Skin epidermis (tissue), 12 donors: ENCODE data around the gene AWAT2.
"Not testable (repeated sequence)": the region's sequence is repeated elsewhere in the genome, so short reads cannot be mapped to it uniquely, and the experiment has no call there.

Experiments used
- H3K27ac ChIP-seq, 21 experiments: fragments of 200-600 bp; sonication (generic) in 11 of 21; one replicate each; pipeline ENCODE4 v1.5.0; 2020; ENCODE audit warnings: mild to moderate bottlenecking in 3 of 21, inconsistent platforms in 2 of 21, moderate library complexity in 2 of 21
- H3K4me3 ChIP-seq, 7 experiments: fragments of 200-600 bp; sonication (generic) in 2 of 7; one replicate each; pipeline ENCODE4 v1.5.0; 2020; ENCODE audit warnings: inconsistent platforms in 2 of 7, mild to moderate bottlenecking in 2 of 7, moderate library complexity in 1 of 7

The AWAT2 gene

DNA sequence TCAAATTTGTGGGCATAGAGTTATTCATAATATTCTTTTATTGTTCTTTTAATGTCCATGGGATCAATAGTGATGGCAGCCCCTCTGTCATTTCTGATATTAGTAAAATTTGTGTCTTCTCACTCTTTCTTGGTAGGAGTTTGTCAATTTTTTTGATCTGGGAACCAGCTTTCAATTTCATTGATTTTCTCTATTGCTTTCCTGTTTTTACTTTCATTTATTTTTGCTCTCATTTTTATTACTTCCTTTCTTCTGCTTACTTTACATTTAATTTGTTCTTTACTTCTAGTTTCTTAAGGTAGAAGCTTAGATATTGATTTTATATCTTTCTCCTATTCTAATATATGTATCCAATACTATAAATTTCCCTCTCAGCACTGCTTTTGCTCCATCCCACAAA lies 40.7 kb downstream of the AWAT2 start:
- no peak overlapping the region for H3K27ac ChIP-seq
- H3K4me3 ChIP-seq, result no peak overlapping the region

DNA sequence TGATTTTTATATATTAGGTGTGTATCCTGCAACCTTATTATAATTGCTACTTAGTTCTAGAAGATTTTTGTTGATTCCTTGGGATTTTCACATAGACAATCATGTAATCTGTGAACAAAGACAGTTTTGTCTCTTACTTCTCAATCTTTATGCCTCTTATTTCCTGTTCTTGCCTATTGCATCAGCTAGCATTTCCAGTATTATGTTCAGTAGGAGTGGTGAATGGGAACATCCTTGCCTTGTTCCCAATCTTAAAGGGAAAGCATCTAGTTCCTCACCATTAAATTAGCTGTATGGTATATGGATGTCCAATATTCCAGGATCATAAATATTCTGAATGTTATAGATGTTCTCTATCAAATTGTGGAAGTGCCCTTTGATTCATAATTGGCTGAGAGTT lies 41.8 kb downstream of the AWAT2 start:
- Histone ChIP-seq H3K27ac (no peak overlapping the region), H3K4me3 (no peak overlapping the region)

- no peak overlapping the region for H3K4me3 ChIP-seq
- H3K27ac ChIP-seq, result no peak overlapping the region
Measured at GRCh38 chrX:70001708-70002341, 47.9 kb downstream of the AWAT2 start.

DNA sequence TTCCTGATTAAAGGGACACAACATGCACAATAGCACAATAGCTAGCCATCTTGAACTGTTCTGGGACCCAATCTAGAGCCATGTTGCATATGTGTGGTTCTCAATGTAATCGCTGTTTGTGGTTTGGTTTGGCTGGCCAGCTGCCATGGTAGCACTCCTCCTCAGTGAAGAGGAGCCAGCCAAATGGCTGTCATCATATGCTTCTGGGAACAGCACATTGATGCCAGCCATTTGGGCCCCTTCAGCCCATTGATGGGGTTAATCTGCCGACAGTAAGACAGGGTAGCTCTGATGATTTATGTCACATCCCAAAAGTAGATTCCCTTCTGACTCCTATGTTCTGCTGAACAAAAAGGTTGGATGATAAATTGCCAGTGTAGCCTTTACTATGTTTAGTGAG lies 48.5 kb downstream of the AWAT2 start:
- no peak overlapping the region for H3K27ac ChIP-seq
- H3K4me3 ChIP-seq, result no peak overlapping the region

GRCh38 chrX:69998299-69998698 lies 51.4 kb downstream of the AWAT2 start:
- H3K27ac ChIP-seq, H3K4me3 ChIP-seq: not testable (repeated sequence)

- no peak overlapping the region for H3K27ac ChIP-seq
- H3K4me3 ChIP-seq, result no peak overlapping the region
Measured at GRCh38 chrX:69996113-69996468, 53.6 kb downstream of the AWAT2 start.

DNA sequence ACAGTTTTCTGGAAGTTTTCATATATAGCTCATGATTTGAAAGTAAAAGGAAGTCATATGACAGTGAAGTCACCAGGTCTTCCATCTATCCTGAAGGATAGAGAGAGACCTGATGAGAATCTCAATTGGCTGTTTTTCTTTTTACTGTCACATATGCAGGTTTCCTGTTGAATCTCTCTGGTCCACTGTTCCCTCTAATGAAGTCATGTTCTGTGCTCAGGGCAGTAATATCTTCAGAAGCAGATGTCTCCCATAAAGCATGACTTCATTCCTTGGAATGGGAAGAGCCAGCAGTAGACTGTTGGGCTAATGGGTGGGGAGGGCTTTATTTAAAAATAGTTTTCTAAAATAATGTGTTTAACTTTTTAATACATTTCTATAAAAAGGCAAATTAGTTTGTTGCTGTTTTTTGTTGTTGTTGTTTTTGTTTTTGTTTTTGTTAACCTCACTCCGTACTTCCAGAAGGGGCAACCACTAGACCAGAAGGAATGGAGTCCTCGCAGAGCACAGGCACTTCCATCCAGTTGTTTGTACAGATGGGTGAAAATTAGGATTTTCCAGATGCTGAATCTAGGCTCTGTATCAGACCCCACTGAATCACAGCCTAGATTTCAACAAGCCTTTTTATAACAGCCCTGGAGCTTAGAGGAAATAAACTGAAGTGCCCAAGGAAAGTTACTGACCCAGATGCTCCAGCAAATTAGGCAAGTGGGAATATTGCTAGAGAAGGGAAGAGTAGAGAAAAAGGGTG lies 54.2 kb downstream of the AWAT2 start:
- H3K4me3 ChIP-seq, result no peak overlapping the region
- no peak overlapping the region for H3K27ac ChIP-seq

GRCh38 chrX:69993494-69993893 lies 56.2 kb downstream of the AWAT2 start:
- no peak overlapping the region for H3K4me3 ChIP-seq
- no peak overlapping the region for H3K27ac ChIP-seq

DNA sequence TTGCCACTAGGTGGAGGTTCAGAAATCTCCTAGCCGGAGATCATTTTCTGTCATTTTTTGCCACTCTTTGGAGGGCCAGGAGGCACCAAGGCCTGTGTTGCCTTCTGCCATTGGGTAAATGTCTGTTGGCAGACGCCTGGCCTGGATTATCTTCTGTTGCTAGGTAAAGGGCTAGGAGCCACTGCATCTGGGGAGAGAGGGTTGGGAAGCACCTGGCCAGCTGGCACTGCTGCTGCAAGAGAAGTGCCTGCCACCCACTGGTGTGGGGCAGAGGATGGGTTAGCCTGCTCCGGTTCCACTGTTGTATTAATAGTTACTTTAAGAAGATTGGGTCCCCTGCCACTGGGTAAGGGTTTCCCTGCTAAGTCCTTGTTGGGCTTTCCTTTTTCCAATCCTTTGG lies 58.1 kb downstream of the AWAT2 start:
- Histone ChIP-seq H3K4me3 (no peak overlapping the region), H3K27ac (no peak overlapping the region)
